H1 (cell line): ENCODE results near the gene PHACTR1. TPM values are rescaled to one million over a fixed set of nuclear protein-coding genes. Genes with fewer than 3 reads are reported as not detected.

Experiments
- CTCF ChIA-PET: fragments of 300-600 bp; sonication (Branson Sonifier 250); formaldehyde crosslinking; loops from one replicate; lab custom pipeline; 2021; ENCODE audit not compliant: partially characterized antibody; lab: Charles Lee
- POLR2A ChIA-PET: fragments of 300-600 bp; sonication (Branson Sonifier 250); formaldehyde crosslinking; loops from one replicate; lab custom pipeline; 2021; ENCODE audit warnings: inconsistent platforms; ENCODE audit not compliant: partially characterized antibody; lab: Charles Lee
- DNase-seq, 2 experiments: peaks; one replicate each; pipeline versions ENCODE4 v3.0.0 to v3.0.0-alpha.2; 2010 to 2022; ENCODE audit warnings: low spot score in 2 of 2, low read depth in 1 of 2, mixed read lengths in 1 of 2
- FAIRE-seq: peaks from 2 replicates; lab custom pipeline; 2011; peaks lifted over from hg19 to GRCh38; lab: Jason Lieb, UNC
- H2AFZ ChIP-seq: 2 replicates; pipeline ENCODE4 v1.8.1; 2012; ENCODE audit warnings: low read length, inconsistent platforms
- H2AK5ac ChIP-seq: 2 replicates; pipeline ENCODE4 v1.6.1; 2013; ENCODE audit warnings: low read depth, low read length
- H2BK120ac ChIP-seq: replicated peaks from 2 replicates; pipeline ENCODE3; 2013; ENCODE audit warnings: low read depth, low read length, inconsistent platforms
- H2BK12ac ChIP-seq: 2 replicates; pipeline ENCODE4 v1.6.1; 2013; ENCODE audit warnings: low read depth, low read length
- H2BK15ac ChIP-seq: 2 replicates; pipeline ENCODE4 v1.6.1; 2013; ENCODE audit warnings: low read length
- H2BK20ac ChIP-seq: 2 replicates; pipeline ENCODE4 v1.6.1; 2013; ENCODE audit warnings: low read length
- H2BK5ac ChIP-seq: 2 replicates; pipeline ENCODE4 v1.6.1; 2013; ENCODE audit warnings: low read depth, low read length
- H3K14ac ChIP-seq: 2 replicates; pipeline ENCODE4 v1.6.1; 2013; ENCODE audit warnings: inconsistent platforms; ENCODE audit not compliant: insufficient read length
- H3K18ac ChIP-seq: 2 replicates; pipeline ENCODE4 v1.6.1; 2013; ENCODE audit warnings: low read length; ENCODE audit errors: extremely low read depth
- H3K23ac ChIP-seq: 2 replicates; pipeline ENCODE4 v1.6.1; 2013; ENCODE audit warnings: inconsistent platforms; ENCODE audit not compliant: insufficient read length
- H3K23me2 ChIP-seq: 2 replicates; pipeline ENCODE4 v1.6.1; 2013; ENCODE audit warnings: low read depth, low read length
- H3K27ac ChIP-seq: 2 replicates; pipeline ENCODE4 v1.6.1; 2011; ENCODE audit warnings: low read depth, low read length, inconsistent platforms
- H3K27me3 ChIP-seq, 4 experiments: replicated peaks in 1 of 4; 1 replicate in 1 of 4; 2 replicates in 3 of 4; pipeline versions ENCODE4 v1.6.1 to v1.8.1; 2011 to 2013; ENCODE audit warnings: low read length in 3 of 4, mild to moderate bottlenecking in 3 of 4, inconsistent platforms in 2 of 4, mixed read lengths in 2 of 4, moderate library complexity in 1 of 4; ENCODE audit not compliant: control insufficient read depth in 3 of 4, insufficient read depth in 3 of 4; ENCODE audit errors: extremely low read depth in 1 of 4
- H3K36me3 ChIP-seq, 4 experiments: 2 replicates each; pipeline versions ENCODE4 v1.6.1 to v1.8.1; 2011 to 2013; ENCODE audit warnings: mild to moderate bottlenecking in 4 of 4, low read length in 3 of 4, moderate library complexity in 2 of 4, control low read depth in 1 of 4, inconsistent platforms in 1 of 4; ENCODE audit not compliant: insufficient read depth in 4 of 4, control insufficient read depth in 2 of 4
- H3K4ac ChIP-seq: replicated peaks from 2 replicates; pipeline ENCODE3; 2013; ENCODE audit warnings: low read length, low read depth, mixed read lengths, inconsistent platforms; ENCODE audit not compliant: insufficient read length
- H3K4me1 ChIP-seq, 4 experiments: replicated peaks in 1 of 4; 1 replicate in 1 of 4; 2 replicates in 3 of 4; pipeline versions ENCODE4 v1.6.1 to v1.8.1; 2011 to 2013; ENCODE audit warnings: low read length in 3 of 4, inconsistent platforms in 2 of 4, mixed read lengths in 1 of 4; ENCODE audit not compliant: insufficient read depth in 4 of 4, control insufficient read depth in 3 of 4
- H3K4me2 ChIP-seq, 2 experiments: 2 replicates each; pipeline versions ENCODE4 v1.6.1 to v1.8.1; 2011 to 2013; ENCODE audit warnings: low read depth in 2 of 2, low read length in 2 of 2, control low read depth in 1 of 2, inconsistent platforms in 1 of 2, mild to moderate bottlenecking in 1 of 2; ENCODE audit not compliant: insufficient read depth in 1 of 2
- H3K4me3 ChIP-seq, 4 experiments: fragments of 200-600, 300-600 bp in 1 of 4; sonication (generic), shearing (Covaris generic), sonication (Bioruptor Twin) in 1 of 4; 2 replicates each; pipeline versions ENCODE4 v1.5.1 to v1.8.1; 2011 to 2016; ENCODE audit warnings: low read length in 4 of 4, low read depth in 3 of 4, control low read depth in 2 of 4, inconsistent platforms in 2 of 4, mild to moderate bottlenecking in 2 of 4, mixed read lengths in 1 of 4, moderate library complexity in 1 of 4; ENCODE audit not compliant: insufficient read depth in 2 of 4; ENCODE audit errors: extremely low read depth in 1 of 4
- H3K56ac ChIP-seq: replicated peaks from 2 replicates; pipeline ENCODE3; 2013; ENCODE audit warnings: low read depth, mild to moderate bottlenecking, mixed read lengths, low read length, inconsistent platforms; ENCODE audit not compliant: insufficient read length
- H3K79me1 ChIP-seq: 2 replicates; pipeline ENCODE4 v1.6.1; 2013; ENCODE audit warnings: low read depth, low read length, control low read depth
- H3K79me2 ChIP-seq, 2 experiments: 2 replicates each; pipeline versions ENCODE4 v1.6.1 to v1.8.1; 2012 to 2013; ENCODE audit warnings: low read length in 2 of 2, mild to moderate bottlenecking in 2 of 2, inconsistent platforms in 1 of 2; ENCODE audit not compliant: insufficient read depth in 2 of 2, control insufficient read depth in 1 of 2
- H3K9ac ChIP-seq, 4 experiments: replicated peaks in 1 of 4; 1 replicate in 1 of 4; 2 replicates in 3 of 4; pipeline versions ENCODE4 v1.6.1 to v1.8.1; 2011 to 2013; ENCODE audit warnings: low read depth in 3 of 4, low read length in 3 of 4, control low read depth in 2 of 4, mild to moderate bottlenecking in 2 of 4, moderate library complexity in 2 of 4, inconsistent platforms in 1 of 4; ENCODE audit errors: extremely low read depth in 1 of 4
- H3K9me3 ChIP-seq, 2 experiments: 2 replicates each; pipeline versions ENCODE4 v1.6.1 to v1.8.1; 2012 to 2013; ENCODE audit warnings: mild to moderate bottlenecking in 2 of 2, moderate library complexity in 2 of 2, control low read depth in 1 of 2, inconsistent platforms in 1 of 2, low read depth in 1 of 2, low read length in 1 of 2, mixed read lengths in 1 of 2; ENCODE audit not compliant: insufficient read depth in 2 of 2
- H4K20me1 ChIP-seq, 2 experiments: replicated peaks in 1 of 2; 2 replicates each; pipeline versions ENCODE3 to v1.8.1; 2011 to 2013; ENCODE audit warnings: inconsistent platforms in 2 of 2, low read length in 2 of 2, mild to moderate bottlenecking in 1 of 2; ENCODE audit not compliant: insufficient read depth in 2 of 2, control insufficient read depth in 1 of 2
- H4K5ac ChIP-seq: 2 replicates; pipeline ENCODE4 v1.6.1; 2013; ENCODE audit warnings: low read length, low read depth, mixed read lengths, inconsistent platforms; ENCODE audit not compliant: insufficient read length
- H4K8ac ChIP-seq: 2 replicates; pipeline ENCODE4 v1.8.0; 2013; ENCODE audit warnings: mild to moderate bottlenecking, moderate library complexity, low read length, inconsistent platforms; ENCODE audit not compliant: insufficient read depth; ENCODE audit errors: extremely low read depth
- H4K91ac ChIP-seq: replicated peaks from 2 replicates; pipeline ENCODE3; 2013; ENCODE audit warnings: low read length, mixed read lengths, inconsistent platforms; ENCODE audit not compliant: insufficient read length
- ATF2 ChIP-seq: IDR thresholded peaks from 2 replicates; pipeline ENCODE4 v1.6.1; 2012; ENCODE audit warnings: low read length, inconsistent platforms
- BACH1 ChIP-seq: IDR thresholded peaks from 2 replicates; pipeline ENCODE4 v1.6.1; 2012; ENCODE audit warnings: low read length, improper control_type of control experiment
- CBX5 ChIP-seq: fragments of 300-800, 300-1000 bp; sonication (generic); IDR thresholded peaks from 2 replicates; pipeline ENCODE4 v1.7.1; 2016; ENCODE audit warnings: antibody characterized with exemption, low read length, low read depth
- CREB1 ChIP-seq: IDR thresholded peaks from 2 replicates; pipeline ENCODE4 v1.6.1; 2012; ENCODE audit warnings: inconsistent platforms
- CTBP2 ChIP-seq: IDR thresholded peaks from 2 replicates; pipeline ENCODE4 v1.7.0; 2011; ENCODE audit warnings: borderline replicate concordance, mild to moderate bottlenecking, moderate library complexity, mixed read lengths, low read length; ENCODE audit not compliant: insufficient read depth, insufficient read length
- KDM1A ChIP-seq: fragments of 200-600, 300-600 bp; sonication (generic); IDR thresholded peaks from 2 replicates; pipeline ENCODE4 v1.7.1; 2016; ENCODE audit warnings: mild to moderate bottlenecking, low read length, borderline replicate concordance
- KDM4A ChIP-seq: IDR thresholded peaks from one replicate; pipeline ENCODE4 v1.7.1; 2012; ENCODE audit warnings: low read depth, mild to moderate bottlenecking, moderate library complexity, low read length, inconsistent platforms; ENCODE audit not compliant: severe bottlenecking
- RXRA ChIP-seq: IDR thresholded peaks from 2 replicates; pipeline ENCODE4 v1.6.1; 2011; ENCODE audit warnings: low read depth, mild to moderate bottlenecking, low read length, moderate library complexity; ENCODE audit not compliant: insufficient read depth
- SAP30 ChIP-seq: fragments of 300-600 bp; sonication (generic); IDR thresholded peaks from 2 replicates; pipeline ENCODE4 v1.7.1; 2012; ENCODE audit warnings: low read length, moderate library complexity, mild to moderate bottlenecking, inconsistent platforms; ENCODE audit not compliant: insufficient read depth, insufficient replicate concordance
- SUZ12 ChIP-seq: fragments of 200-600 bp; sonication (generic); IDR thresholded peaks from 2 replicates; pipeline ENCODE4 v1.6.1; 2012; ENCODE audit warnings: mild to moderate bottlenecking, inconsistent platforms, low read length, moderate library complexity, mixed read lengths
- TAF7 ChIP-seq: optimal IDR thresholded peaks from 2 replicates; pipeline ENCODE3; 2011; ENCODE audit warnings: low read depth, mild to moderate bottlenecking, inconsistent platforms, low read length, moderate library complexity, borderline replicate concordance
- TBP ChIP-seq: IDR thresholded peaks from 2 replicates; pipeline ENCODE4 v1.6.1; 2011; ENCODE audit warnings: low read depth, low read length, improper control_type of control experiment
- ZNF274 ChIP-seq: IDR thresholded peaks from 2 replicates; pipeline ENCODE4 v1.7.0; 2012; ENCODE audit warnings: low read length, borderline replicate concordance; ENCODE audit errors: extremely low read depth
- WGBS, 2 experiments: shearing (Covaris generic) in 1 of 2; methylation state at CpG; one replicate each; pipeline versions ENCODE4 v1.1.6 to v1.1.7; 2013 to 2015; ENCODE audit warnings: low lambda C conversion rate in 2 of 2, mixed read lengths in 2 of 2, inconsistent platforms in 1 of 2, low coverage in 1 of 2, missing lambda C conversion rate in 1 of 2; ENCODE audit not compliant: insufficient replicate concordance in 2 of 2, insufficient coverage in 1 of 2, insufficient read length in 1 of 2; ENCODE audit errors: extremely low coverage in 1 of 2, missing lambda C conversion rate in 1 of 2; 5-methylcytosine and 5-hydroxymethylcytosine counted together
- polyA plus RNA-seq, 7 experiments: library from polyadenylated mRNA; depleted of rRNA in 3 of 7; stranded (reverse) in 5 of 7; unstranded in 2 of 7; fragments of >200 nt in 5 of 7; fragments of 200-250 nt in 2 of 7; gene quantifications; 1 replicate in 5 of 7; 2 replicates in 1 of 7; 4 replicates in 1 of 7; pipeline versions ENCODE4 v1.2.1 to v1.2.3, GENCODE V29; 2011 to 2013; ENCODE audit warnings: missing spikeins in 2 of 7, mixed read lengths in 2 of 7
- total RNA-seq: library from RNA; stranded (reverse); fragmentation: NEBNext Ultra II Directional; extraction: Animal tissue kit (Norgen Biotek cat#: 25700); gene quantifications from 2 replicates; pipeline ENCODE4 v1.2.1, GENCODE V29; 2021

The PHACTR1 gene
- total and polyA plus RNA-seq, 2 of the 8 experiments (the other 6 are each of a cell fraction or from before 2014, with no cell fraction given), result 3.9 to 17.1 TPM

GRCh38 chr6:13065581-13065980, 349.0 kb downstream of the PHACTR1 start:
- Histone ChIP-seq H3K18ac (no peak overlapping the region), H3K79me1 (no peaks in the 10 kb centered on the region), H4K20me1 (no peaks in the 10 kb centered on the region), H3K56ac (no peak overlapping the region), H2BK120ac (no peak overlapping the region), H3K4me3 (no peak overlapping the region), H4K8ac (no peak overlapping the region), H3K9ac (no peak overlapping the region), H2BK20ac (no peak overlapping the region), H3K79me2 (no peaks in the 10 kb centered on the region), H3K23ac (no peak overlapping the region), H3K4me1 (no peaks in the 10 kb centered on the region), H3K23me2 (no peaks in the 10 kb centered on the region), H2AFZ (no peak overlapping the region), H3K27ac (no peak overlapping the region), H2BK5ac (no peak overlapping the region), H3K14ac (no peak overlapping the region), H2BK15ac (no peak overlapping the region), H3K4ac (no peak overlapping the region), H2AK5ac (no peak overlapping the region), H3K4me2 (no peak overlapping the region), H4K5ac (no peak overlapping the region), H3K9me3 (no peaks in the 10 kb centered on the region), H4K91ac (no peak overlapping the region), H3K36me3 (no peaks in the 10 kb centered on the region), H3K27me3 (no peaks in the 10 kb centered on the region), H2BK12ac (no peak overlapping the region)
- ChIA-PET POLR2A (no interaction called here), CTCF (no interaction called here)
- WGBS, 2 experiments, result 94% methylated on average over 1 of the region's 1 CpG; no CpG with 5 or more reads in 1 of the 2 experiments
- DNase-seq, result no peak
- no peak for FAIRE-seq
- no peak for TF ChIP-seq KDM4A
- no peak for TF ChIP-seq CBX5
- no peak for TF ChIP-seq TAF7
- TF ChIP-seq TBP, result no peak
- TF ChIP-seq KDM1A, result no peak
- no peak for TF ChIP-seq ZNF274
- TF ChIP-seq SUZ12, result no peak
- TF ChIP-seq ATF2, result no peak
- TF ChIP-seq CTBP2, result no peak
- no peak for TF ChIP-seq RXRA
- TF ChIP-seq SAP30, result no peak
- TF ChIP-seq BACH1, result no peak
- no peak for TF ChIP-seq CREB1
